ENCODE results near the gene SLC16A3.

DNA sequence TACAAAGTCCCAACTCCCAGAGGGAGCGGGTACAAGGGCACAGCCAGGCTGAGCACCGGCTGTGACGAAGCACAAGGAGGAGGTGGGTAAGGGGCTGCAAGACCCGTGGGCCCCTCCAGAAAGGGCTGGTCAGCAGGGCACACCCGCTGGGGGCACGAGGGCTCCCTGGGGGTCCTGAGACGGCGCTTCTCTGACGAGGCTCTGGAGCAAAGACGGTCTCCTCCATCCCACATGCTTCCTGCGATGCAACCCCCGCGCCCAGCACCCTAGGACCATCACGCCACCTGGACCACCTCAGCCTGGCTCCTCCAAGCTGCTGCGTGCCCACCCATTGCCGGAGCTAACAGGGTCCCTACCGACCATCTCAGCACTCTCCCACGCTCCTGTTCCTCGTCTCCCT lies 24.9 kb upstream of the SLC16A3 start:
- TF ChIP-seq, protein P1, sequence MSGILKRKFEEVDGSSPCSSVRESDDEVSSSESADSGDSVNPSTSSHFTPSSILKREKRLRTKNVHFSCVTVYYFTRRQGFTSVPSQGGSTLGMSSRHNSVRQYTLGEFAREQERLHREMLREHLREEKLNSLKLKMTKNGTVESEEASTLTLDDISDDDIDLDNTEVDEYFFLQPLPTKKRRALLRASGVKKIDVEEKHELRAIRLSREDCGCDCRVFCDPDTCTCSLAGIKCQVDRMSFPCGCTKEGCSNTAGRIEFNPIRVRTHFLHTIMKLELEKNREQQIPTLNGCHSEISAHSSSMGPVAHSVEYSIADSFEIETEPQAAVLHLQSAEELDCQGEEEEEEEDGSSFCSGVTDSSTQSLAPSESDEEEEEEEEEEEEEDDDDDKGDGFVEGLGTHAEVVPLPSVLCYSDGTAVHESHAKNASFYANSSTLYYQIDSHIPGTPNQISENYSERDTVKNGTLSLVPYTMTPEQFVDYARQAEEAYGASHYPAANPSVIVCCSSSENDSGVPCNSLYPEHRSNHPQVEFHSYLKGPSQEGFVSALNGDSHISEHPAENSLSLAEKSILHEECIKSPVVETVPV (CRISPR knock-in tag; IDR thresholded peaks at IDR 0.05) = no peak
- TF ChIP-seq OSR1 (CRISPR knock-in tag; IDR thresholded peaks at IDR 0.05) = no peak
- TF ChIP-seq, protein P2, sequence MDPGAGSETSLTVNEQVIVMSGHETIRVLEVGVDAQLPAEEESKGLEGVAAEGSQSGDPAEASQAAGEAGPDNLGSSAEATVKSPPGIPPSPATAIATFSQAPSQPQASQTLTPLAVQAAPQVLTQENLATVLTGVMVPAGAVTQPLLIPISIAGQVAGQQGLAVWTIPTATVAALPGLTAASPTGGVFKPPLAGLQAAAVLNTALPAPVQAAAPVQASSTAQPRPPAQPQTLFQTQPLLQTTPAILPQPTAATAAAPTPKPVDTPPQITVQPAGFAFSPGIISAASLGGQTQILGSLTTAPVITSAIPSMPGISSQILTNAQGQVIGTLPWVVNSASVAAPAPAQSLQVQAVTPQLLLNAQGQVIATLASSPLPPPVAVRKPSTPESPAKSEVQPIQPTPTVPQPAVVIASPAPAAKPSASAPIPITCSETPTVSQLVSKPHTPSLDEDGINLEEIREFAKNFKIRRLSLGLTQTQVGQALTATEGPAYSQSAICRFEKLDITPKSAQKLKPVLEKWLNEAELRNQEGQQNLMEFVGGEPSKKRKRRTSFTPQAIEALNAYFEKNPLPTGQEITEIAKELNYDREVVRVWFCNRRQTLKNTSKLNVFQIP (CRISPR knock-in tag; IDR thresholded peaks at IDR 0.05; ENCODE audit: borderline replicate concordance, low read depth) = no peak
- TF ChIP-seq, protein P3, sequence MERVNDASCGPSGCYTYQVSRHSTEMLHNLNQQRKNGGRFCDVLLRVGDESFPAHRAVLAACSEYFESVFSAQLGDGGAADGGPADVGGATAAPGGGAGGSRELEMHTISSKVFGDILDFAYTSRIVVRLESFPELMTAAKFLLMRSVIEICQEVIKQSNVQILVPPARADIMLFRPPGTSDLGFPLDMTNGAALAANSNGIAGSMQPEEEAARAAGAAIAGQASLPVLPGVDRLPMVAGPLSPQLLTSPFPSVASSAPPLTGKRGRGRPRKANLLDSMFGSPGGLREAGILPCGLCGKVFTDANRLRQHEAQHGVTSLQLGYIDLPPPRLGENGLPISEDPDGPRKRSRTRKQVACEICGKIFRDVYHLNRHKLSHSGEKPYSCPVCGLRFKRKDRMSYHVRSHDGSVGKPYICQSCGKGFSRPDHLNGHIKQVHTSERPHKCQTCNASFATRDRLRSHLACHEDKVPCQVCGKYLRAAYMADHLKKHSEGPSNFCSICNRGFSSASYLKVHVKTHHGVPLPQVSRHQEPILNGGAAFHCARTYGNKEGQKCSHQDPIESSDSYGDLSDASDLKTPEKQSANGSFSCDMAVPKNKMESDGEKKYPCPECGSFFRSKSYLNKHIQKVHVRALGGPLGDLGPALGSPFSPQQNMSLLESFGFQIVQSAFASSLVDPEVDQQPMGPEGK (CRISPR knock-in tag; IDR thresholded peaks at IDR 0.05; ENCODE audit: borderline replicate concordance) = no peak
- no peak for TF ChIP-seq ZFP30 (CRISPR knock-in tag; IDR thresholded peaks at IDR 0.05)
- TF ChIP-seq RARB (CRISPR knock-in tag; IDR thresholded peaks at IDR 0.05) = no peak
- TF ChIP-seq, protein P4, sequence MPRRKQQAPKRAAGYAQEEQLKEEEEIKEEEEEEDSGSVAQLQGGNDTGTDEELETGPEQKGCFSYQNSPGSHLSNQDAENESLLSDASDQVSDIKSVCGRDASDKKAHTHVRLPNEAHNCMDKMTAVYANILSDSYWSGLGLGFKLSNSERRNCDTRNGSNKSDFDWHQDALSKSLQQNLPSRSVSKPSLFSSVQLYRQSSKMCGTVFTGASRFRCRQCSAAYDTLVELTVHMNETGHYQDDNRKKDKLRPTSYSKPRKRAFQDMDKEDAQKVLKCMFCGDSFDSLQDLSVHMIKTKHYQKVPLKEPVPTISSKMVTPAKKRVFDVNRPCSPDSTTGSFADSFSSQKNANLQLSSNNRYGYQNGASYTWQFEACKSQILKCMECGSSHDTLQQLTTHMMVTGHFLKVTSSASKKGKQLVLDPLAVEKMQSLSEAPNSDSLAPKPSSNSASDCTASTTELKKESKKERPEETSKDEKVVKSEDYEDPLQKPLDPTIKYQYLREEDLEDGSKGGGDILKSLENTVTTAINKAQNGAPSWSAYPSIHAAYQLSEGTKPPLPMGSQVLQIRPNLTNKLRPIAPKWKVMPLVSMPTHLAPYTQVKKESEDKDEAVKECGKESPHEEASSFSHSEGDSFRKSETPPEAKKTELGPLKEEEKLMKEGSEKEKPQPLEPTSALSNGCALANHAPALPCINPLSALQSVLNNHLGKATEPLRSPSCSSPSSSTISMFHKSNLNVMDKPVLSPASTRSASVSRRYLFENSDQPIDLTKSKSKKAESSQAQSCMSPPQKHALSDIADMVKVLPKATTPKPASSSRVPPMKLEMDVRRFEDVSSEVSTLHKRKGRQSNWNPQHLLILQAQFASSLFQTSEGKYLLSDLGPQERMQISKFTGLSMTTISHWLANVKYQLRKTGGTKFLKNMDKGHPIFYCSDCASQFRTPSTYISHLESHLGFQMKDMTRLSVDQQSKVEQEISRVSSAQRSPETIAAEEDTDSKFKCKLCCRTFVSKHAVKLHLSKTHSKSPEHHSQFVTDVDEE (CRISPR knock-in tag; IDR thresholded peaks at IDR 0.05) = no peak
- TF ChIP-seq ZFP3 (CRISPR knock-in tag; IDR thresholded peaks at IDR 0.05) = no peak
- TF ChIP-seq ARNTL (CRISPR knock-in tag; IDR thresholded peaks at IDR 0.05; ENCODE audit: borderline replicate concordance, low read depth) = no peak
